HepG2 (cell line): ENCODE measurements around the gene UGCG. TPM values are rescaled to one million over a fixed set of nuclear protein-coding genes. Genes with fewer than 3 reads are reported as not detected.

Experiments used
- ATAC-seq: fragments of 200-7000 bp; cut with Tn5 transposase; 3 replicates; pipeline ENCODE4 v1.9.1; 2020; ENCODE audit warnings: mild to moderate bottlenecking, moderate library complexity
- BruUV-seq: library from RNA; stranded (reverse); fragments of 400-500 nt; replicated peaks from 2 replicates; lab custom pipeline; 2021; lab: Mats Ljungman, UMichigan
- CTCF ChIA-PET: fragments of 300-600 bp; formaldehyde crosslinking; extraction: SDS; loops from one replicate; lab custom pipeline; 2021; ENCODE audit warnings: low total read pairs, inconsistent platforms, low intra/inter-chr PET ratio; lab: Yijun Ruan, JAX
- POLR2A ChIA-PET: fragments of 350-600 bp; sonication (Branson Sonifier 250); formaldehyde crosslinking; loops from one replicate; lab custom pipeline; 2020; ENCODE audit warnings: antibody characterized with exemption, inconsistent platforms; lab: Yijun Ruan, JAX
- DNase-seq: peaks from one replicate; pipeline ENCODE4 v3.0.0-alpha.2; 2015; ENCODE audit warnings: low spot score
- FAIRE-seq: peaks from 3 replicates; lab custom pipeline; 2011; peaks lifted over from hg19 to GRCh38; lab: Jason Lieb, UNC
- H2AFZ ChIP-seq: one replicate; pipeline ENCODE4 v1.6.1; 2011; ENCODE audit warnings: low read length, inconsistent platforms
- H3K27ac ChIP-seq: fragments of 300-600 bp; 3 replicates; pipeline ENCODE4 v1.8.0; 2011; ENCODE audit warnings: mixed run types, mild to moderate bottlenecking, mixed read lengths, low read length, inconsistent platforms; ENCODE audit not compliant: insufficient read depth; ENCODE audit errors: extremely low read length
- H3K27me3 ChIP-seq, 2 experiments: fragments of 200-600 bp in 1 of 2; 2 replicates in 1 of 2; 3 replicates in 1 of 2; pipeline versions ENCODE4 v1.6.0 to v1.8.0; 2011; ENCODE audit warnings: low read length in 2 of 2, mild to moderate bottlenecking in 2 of 2, moderate library complexity in 2 of 2, inconsistent platforms in 1 of 2; ENCODE audit not compliant: insufficient read depth in 2 of 2, control insufficient read depth in 1 of 2
- H3K36me3 ChIP-seq, 2 experiments: fragments of 200-600 bp in 1 of 2; replicated peaks in 1 of 2; 2 replicates in 1 of 2; 3 replicates in 1 of 2; pipeline versions ENCODE4 v1.5.1 to v1.8.0; 2011; ENCODE audit warnings: low read length in 2 of 2, inconsistent platforms in 1 of 2; ENCODE audit not compliant: insufficient read depth in 2 of 2, control insufficient read depth in 1 of 2
- H3K4me1 ChIP-seq: 2 replicates; pipeline ENCODE4 v1.5.1; 2012; ENCODE audit warnings: low read length, inconsistent platforms; ENCODE audit not compliant: insufficient read depth
- H3K4me2 ChIP-seq: 2 replicates; pipeline ENCODE4 v1.6.0; 2011; ENCODE audit warnings: low read depth, low read length, inconsistent platforms
- H3K4me3 ChIP-seq, 3 experiments: fragments of 200-600 bp in 1 of 3; sonication (generic), shearing (Covaris generic) in 1 of 3; replicated peaks in 1 of 3; 2 replicates each; pipeline ENCODE4 v1.5.1; 2011 to 2016; ENCODE audit warnings: low read length in 3 of 3, inconsistent platforms in 2 of 3, low read depth in 2 of 3, mild to moderate bottlenecking in 2 of 3, control low read depth in 1 of 3, mixed read lengths in 1 of 3; ENCODE audit not compliant: insufficient read depth in 1 of 3
- H3K79me2 ChIP-seq: one replicate; pipeline ENCODE4 v1.6.1; 2011; ENCODE audit warnings: low read length, inconsistent platforms; ENCODE audit not compliant: insufficient read depth
- H3K9ac ChIP-seq: 2 replicates; pipeline ENCODE4 v1.6.0; 2011; ENCODE audit warnings: mild to moderate bottlenecking, low read depth, low read length, inconsistent platforms; ENCODE audit not compliant: insufficient read depth
- H3K9me3 ChIP-seq: 2 replicates; pipeline ENCODE4 v1.5.1; 2012; ENCODE audit warnings: mild to moderate bottlenecking, low read length
- H4K20me1 ChIP-seq: 2 replicates; pipeline ENCODE4 v1.6.0; 2011; ENCODE audit warnings: inconsistent platforms, mild to moderate bottlenecking, low read length, moderate library complexity; ENCODE audit not compliant: insufficient read depth
- EZH2 ChIP-seq: conservative IDR thresholded peaks from 2 replicates; pipeline ENCODE4 v1.6.1; 2012; ENCODE audit warnings: mild to moderate bottlenecking, low read depth, low read length, moderate library complexity
- HOXA3 ChIP-seq: sonication (generic); formaldehyde crosslinking; IDR thresholded peaks from 2 replicates; pipeline ENCODE4 v1.5.0; 2020; ENCODE audit warnings: missing genetic modification reagents
- MAFK ChIP-seq, 2 experiments: IDR thresholded peaks in 1 of 2; conservative IDR thresholded peaks in 1 of 2; 2 replicates each; pipeline ENCODE4 v1.6.1; 2011; ENCODE audit warnings: improper control_type of control experiment in 2 of 2, low read length in 2 of 2
- MXD4 ChIP-seq: IDR thresholded peaks from 2 replicates; pipeline ENCODE4 v1.6.1; 2016; ENCODE audit warnings: mild to moderate bottlenecking, missing biosample characterization, missing genetic modification reagents
- MYC ChIP-seq: sonication (generic); formaldehyde crosslinking; IDR thresholded peaks from 2 replicates; pipeline ENCODE4 v1.9.0; 2021; ENCODE audit warnings: missing genetic modification reagents, borderline replicate concordance
- RAD21 ChIP-seq: fragments of 450-650 bp; formaldehyde crosslinking; IDR thresholded peaks from 2 replicates; pipeline ENCODE4 v1.5.0; 2020; ENCODE audit warnings: mild to moderate bottlenecking
- SMC3 ChIP-seq: IDR thresholded peaks from 2 replicates; pipeline ENCODE4 v1.6.1; 2011; ENCODE audit warnings: low read length, improper control_type of control experiment
- STAG1 ChIP-seq: sonication (generic); formaldehyde crosslinking; IDR thresholded peaks from 2 replicates; pipeline ENCODE4 v1.4.0; 2020; ENCODE audit warnings: missing genetic modification reagents
- XRCC5 ChIP-seq: fragments of 200-400 bp; formaldehyde crosslinking; optimal IDR thresholded peaks from 2 replicates; pipeline ENCODE3; 2017; ENCODE audit warnings: mild to moderate bottlenecking, low read length
- ZNF20 ChIP-seq: sonication (generic); formaldehyde crosslinking; IDR thresholded peaks from 2 replicates; pipeline ENCODE4 v1.4.0; 2020; ENCODE audit warnings: mild to moderate bottlenecking, moderate library complexity, missing genetic modification reagents
- ZNF30 ChIP-seq: sonication (generic); formaldehyde crosslinking; IDR thresholded peaks from 2 replicates; pipeline ENCODE4 v1.5.0; 2020; ENCODE audit warnings: mild to moderate bottlenecking, missing genetic modification reagents
- WGBS: methylation state at CpG from one replicate; pipeline ENCODE4 v1.1.6; 2017; ENCODE audit warnings: low lambda C conversion rate; 5-methylcytosine and 5-hydroxymethylcytosine counted together
- in situ Hi-C: cut with HindIII; loops from 2 replicates; pipeline ENCODE4 v1.10.0; 2017; ENCODE audit warnings: low pct_unique_long_range_greater_than_20kb; ENCODE audit not compliant: extremely low pct_ligation_motif_present
- intact Hi-C: fragments of 100-400 bp; cut with micrococcal nuclease; formaldehyde crosslinking; loops from one replicate; pipeline ENCODE4 v1.10.0; 2022; ENCODE audit not compliant: unreplicated experiment
- polyA plus RNA-seq, 8 experiments: library from polyadenylated mRNA; depleted of rRNA in 3 of 8; stranded (reverse) in 7 of 8; unstranded in 1 of 8; fragments of >200 nt; fragmentation: Illumina TruSeq in 4 of 8; extraction: Trizol in 4 of 8; gene quantifications; 2 replicates each; pipeline versions ENCODE4 v1.2.1 to v1.2.3, GENCODE V29; 2011 to 2016; ENCODE audit warnings: low read depth in 4 of 8, missing spikeins in 1 of 8, mixed read lengths in 1 of 8; ENCODE audit not compliant: insufficient read depth in 1 of 8
- total RNA-seq, 5 experiments: library from RNA; depleted of rRNA; stranded (reverse); fragments of >200 nt; fragmentation: Illumina TruSeq; extraction: Trizol; gene quantifications; 2 replicates each; pipeline ENCODE4 v1.2.3, GENCODE V29; 2016; ENCODE audit warnings: low read depth in 1 of 5
- TF ChIP-seq, protein P1 (sequence below): sonication (generic); IDR thresholded peaks from 2 replicates; pipeline ENCODE4 v1.6.1; 2016; ENCODE audit warnings: low read depth, borderline replicate concordance
- TF ChIP-seq, protein P2 (sequence below): sonication (generic); formaldehyde crosslinking; IDR thresholded peaks from 2 replicates; pipeline ENCODE4 v1.5.0; 2020; ENCODE audit warnings: mild to moderate bottlenecking, missing genetic modification reagents, moderate library complexity
- TF ChIP-seq, protein P3 (sequence below): IDR thresholded peaks from 2 replicates; pipeline ENCODE4 v1.6.1; 2012; ENCODE audit warnings: inconsistent platforms

UGCG gene
- total and polyA plus RNA-seq, 2 of the 13 experiments (the other 11 are each of a cell fraction or from before 2014, with no cell fraction given), result 10.5 to 13.9 TPM

DNA sequence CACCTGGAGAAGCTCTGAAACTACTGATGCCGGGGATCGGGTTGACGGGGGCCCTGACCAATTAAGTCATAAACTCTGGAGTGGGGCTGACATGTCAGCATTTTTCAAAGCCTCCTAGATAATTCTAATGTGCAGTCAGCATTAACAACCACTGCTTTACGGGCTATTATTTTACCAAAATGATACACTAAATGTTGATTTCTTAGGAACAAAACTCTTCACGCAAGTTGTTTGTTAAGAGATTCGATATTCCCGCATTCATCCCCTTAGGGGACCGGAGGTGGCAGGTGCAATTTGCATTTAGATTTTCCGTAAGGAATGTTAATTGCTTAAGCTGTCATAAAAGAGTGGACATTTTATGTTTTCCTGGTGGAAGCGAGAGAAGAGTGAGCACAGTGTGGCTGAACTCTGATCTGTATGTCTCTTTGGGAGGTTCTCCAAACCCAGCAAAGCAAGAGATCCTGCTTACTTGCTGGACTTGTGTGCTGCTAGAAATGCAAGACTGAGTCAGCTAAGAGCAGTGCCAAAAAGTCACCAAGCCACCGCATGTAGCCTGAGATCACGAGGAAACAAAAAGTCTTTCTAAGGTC lies 77.6 kb downstream of the UGCG start:
- CTCF ChIA-PET, result interaction anchor here (1.4 kb wide), 1 partner anchor 214 kb away, joined by 4 read pairs; no protein-coding TSS in a partner anchor
- Histone ChIP-seq H3K27me3 (no peaks in the 10 kb centered on the region; a peak in 1 of 5 replicates), H3K4me2 (no peak overlapping the region), H3K36me3 (no peaks in the 10 kb centered on the region), H3K4me1 (peaks cover 9% of the 10 kb centered on the region; the same call in 1 of the 2 replicates), H3K9me3 (no peaks in the 10 kb centered on the region), H3K27ac (no peak overlapping the region), H4K20me1 (no peaks in the 10 kb centered on the region), H3K9ac (no peak overlapping the region), H3K4me3 (no peak overlapping the region), H2AFZ (peak overlapping the region; percentile 16), H3K79me2 (no peaks in the 10 kb centered on the region)
- no TSS peak for BruUV-seq
- TF ChIP-seq ZNF30 (CRISPR knock-in tag) (no peak), MAFK (conservative IDR thresholded peaks at IDR 0.05 in 1 of 2, IDR thresholded peaks at IDR 0.05 in 1 of 2; ENCODE audit: low read length in 2 of 2) (peak; percentile 30 to 57; a peak in 2 of 4 replicates)
- TF ChIP-seq, protein P1, sequence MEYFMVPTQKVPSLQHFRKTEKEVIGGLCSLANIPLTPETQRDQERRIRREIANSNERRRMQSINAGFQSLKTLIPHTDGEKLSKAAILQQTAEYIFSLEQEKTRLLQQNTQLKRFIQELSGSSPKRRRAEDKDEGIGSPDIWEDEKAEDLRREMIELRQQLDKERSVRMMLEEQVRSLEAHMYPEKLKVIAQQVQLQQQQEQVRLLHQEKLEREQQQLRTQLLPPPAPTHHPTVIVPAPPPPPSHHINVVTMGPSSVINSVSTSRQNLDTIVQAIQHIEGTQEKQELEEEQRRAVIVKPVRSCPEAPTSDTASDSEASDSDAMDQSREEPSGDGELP, result no peak
- 26% methylated on average over 12 of the region's 12 CpGs for WGBS
- ATAC-seq (0 out of 3 replicates have a peak, but pooled peaks have one; percentile 27), DNase-seq (no peak), FAIRE-seq (no peak)
- intact Hi-C loops (loop anchor here (10.0 kb wide), 1 partner anchor 101 kb away; no protein-coding TSS in a partner anchor), in situ Hi-C loops (no loop called here)
- POLR2A ChIA-PET, result no interaction called here

DNA sequence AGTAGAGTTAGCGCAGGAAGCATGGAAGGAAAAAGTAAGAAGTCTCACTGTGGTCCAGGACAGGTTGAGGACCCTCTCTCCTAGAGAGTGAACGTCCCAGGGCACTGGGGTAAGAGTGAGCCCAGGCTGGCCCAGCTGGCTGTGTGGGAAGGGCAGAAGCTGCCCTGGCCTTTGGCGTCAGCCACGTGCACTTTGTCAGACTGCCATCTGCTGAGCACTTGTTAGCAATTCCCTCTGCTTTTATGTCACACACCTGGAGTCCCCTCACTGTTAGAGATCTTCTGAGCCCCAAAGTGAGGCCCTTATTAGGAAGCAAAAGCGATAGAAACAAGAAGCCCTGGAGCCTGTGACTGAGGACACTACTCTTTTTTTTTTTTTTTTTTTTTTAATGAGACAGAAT lies 79.1 kb downstream of the UGCG start:
- BruUV-seq, result no TSS peak
- Histone ChIP-seq H2AFZ (no peak overlapping the region), H3K9me3 (no peaks in the 10 kb centered on the region), H4K20me1 (no peaks in the 10 kb centered on the region), H3K4me3 (no peak overlapping the region), H3K27me3 (no peaks in the 10 kb centered on the region; a peak in 2 of 5 replicates), H3K4me1 (peaks cover 9% of the 10 kb centered on the region; the same call in 1 of the 2 replicates), H3K36me3 (no peaks in the 10 kb centered on the region), H3K27ac (no peak overlapping the region), H3K9ac (no peak overlapping the region), H3K79me2 (no peaks in the 10 kb centered on the region), H3K4me2 (no peak overlapping the region)
- FAIRE-seq, result peak; percentile 73
- intact Hi-C loops (loop anchor here (1.0 to 10.0 kb wide), 2 partner anchors 99 to 215 kb away; no protein-coding TSS in a partner anchor), in situ Hi-C loops (no loop called here)
- CTCF ChIA-PET, result interaction anchor here (1.4 kb wide), 1 partner anchor 216 kb away, joined by 4 read pairs; no protein-coding TSS in a partner anchor
- POLR2A ChIA-PET, result no interaction called here
- ATAC-seq, result peak; percentile 95
- WGBS, result 28% methylated on average over 4 of the region's 5 CpGs
- peak; percentile 38 for DNase-seq
- TF ChIP-seq MYC (peak; percentile 62; the same call in 1 of the 2 replicates), EZH2 (no peak), HOXA3 (CRISPR knock-in tag) (0 out of 2 replicates have a peak, but pooled peaks have one; percentile 18), MXD4 (CRISPR knock-in tag) (peak; percentile 49; the same call in 1 of the 2 replicates), ZNF20 (CRISPR knock-in tag) (no peak), XRCC5 (peak; percentile 23), RAD21 (CRISPR knock-in tag) (peak; percentile 41; the same call in 1 of the 2 replicates), SMC3 (peak; percentile 44; the same call in 1 of the 2 replicates), STAG1 (CRISPR knock-in tag) (peak; percentile 81)
- TF ChIP-seq, protein P2, sequence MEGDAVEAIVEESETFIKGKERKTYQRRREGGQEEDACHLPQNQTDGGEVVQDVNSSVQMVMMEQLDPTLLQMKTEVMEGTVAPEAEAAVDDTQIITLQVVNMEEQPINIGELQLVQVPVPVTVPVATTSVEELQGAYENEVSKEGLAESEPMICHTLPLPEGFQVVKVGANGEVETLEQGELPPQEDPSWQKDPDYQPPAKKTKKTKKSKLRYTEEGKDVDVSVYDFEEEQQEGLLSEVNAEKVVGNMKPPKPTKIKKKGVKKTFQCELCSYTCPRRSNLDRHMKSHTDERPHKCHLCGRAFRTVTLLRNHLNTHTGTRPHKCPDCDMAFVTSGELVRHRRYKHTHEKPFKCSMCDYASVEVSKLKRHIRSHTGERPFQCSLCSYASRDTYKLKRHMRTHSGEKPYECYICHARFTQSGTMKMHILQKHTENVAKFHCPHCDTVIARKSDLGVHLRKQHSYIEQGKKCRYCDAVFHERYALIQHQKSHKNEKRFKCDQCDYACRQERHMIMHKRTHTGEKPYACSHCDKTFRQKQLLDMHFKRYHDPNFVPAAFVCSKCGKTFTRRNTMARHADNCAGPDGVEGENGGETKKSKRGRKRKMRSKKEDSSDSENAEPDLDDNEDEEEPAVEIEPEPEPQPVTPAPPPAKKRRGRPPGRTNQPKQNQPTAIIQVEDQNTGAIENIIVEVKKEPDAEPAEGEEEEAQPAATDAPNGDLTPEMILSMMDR, result peak; percentile 77
- TF ChIP-seq, protein P3, sequence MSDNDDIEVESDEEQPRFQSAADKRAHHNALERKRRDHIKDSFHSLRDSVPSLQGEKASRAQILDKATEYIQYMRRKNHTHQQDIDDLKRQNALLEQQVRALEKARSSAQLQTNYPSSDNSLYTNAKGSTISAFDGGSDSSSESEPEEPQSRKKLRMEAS, result peak; percentile 53; the same call in 1 of the 2 replicates
- TF ChIP-seq, protein P1, result 0 out of 2 replicates have a peak, but pooled peaks have one; percentile 17
